Spleen (tissue), 11 donors: Measurements from ENCODE around the gene ZNF3. TPM values are rescaled to one million over a fixed set of nuclear protein-coding genes. Genes with fewer than 3 reads are reported as not detected.

Experiments used
- DNase-seq: peaks from one replicate; pipeline ENCODE4 v3.0.0-alpha.2; 2020
- H3K27ac ChIP-seq, 8 donors: fragments of 200-600 bp; sonication (generic) in 7 of 8; 1 replicate in 4 of 8; 2 replicates in 4 of 8; pipeline versions ENCODE4 v1.5.0 to v1.8.0; 2016 to 2021; ENCODE audit warnings: inconsistent platforms in 4 of 8, mild to moderate bottlenecking in 4 of 8, moderate library complexity in 1 of 8
- H3K27me3 ChIP-seq, 7 donors: fragments of 200-600 bp; sonication (generic) in 6 of 7; replicated peaks in 1 of 7; 1 replicate in 4 of 7; 2 replicates in 3 of 7; pipeline versions ENCODE4 v1.5.0 to v1.8.0; 2016 to 2021; ENCODE audit warnings: inconsistent platforms in 3 of 7, mild to moderate bottlenecking in 1 of 7
- H3K36me3 ChIP-seq, 6 donors: fragments of 200-600 bp; sonication (generic) in 5 of 6; 1 replicate in 4 of 6; 2 replicates in 2 of 6; pipeline versions ENCODE4 v1.5.0 to v1.8.0; 2016 to 2021; ENCODE audit warnings: inconsistent platforms in 2 of 6
- H3K4me1 ChIP-seq, 6 donors: fragments of 200-600 bp; sonication (generic) in 5 of 6; 1 replicate in 3 of 6; 2 replicates in 3 of 6; pipeline versions ENCODE4 v1.5.0 to v1.8.0; 2016 to 2021; ENCODE audit warnings: inconsistent platforms in 3 of 6
- H3K4me3 ChIP-seq, 8 donors: fragments of 200-600 bp; sonication (generic) in 7 of 8; 1 replicate in 4 of 8; 2 replicates in 4 of 8; pipeline versions ENCODE4 v1.5.0 to v1.8.0; 2016 to 2021; ENCODE audit warnings: inconsistent platforms in 4 of 8, mild to moderate bottlenecking in 4 of 8, moderate library complexity in 2 of 8
- H3K9me3 ChIP-seq, 8 donors: fragments of 200-600 bp; sonication (generic) in 7 of 8; 1 replicate in 4 of 8; 2 replicates in 4 of 8; pipeline versions ENCODE4 v1.5.0 to v1.8.0; 2016 to 2021; ENCODE audit warnings: inconsistent platforms in 4 of 8
- CTCF ChIP-seq, 11 experiments: fragments of 200-600 bp in 7 of 11; fragments of 450-650 bp in 4 of 11; sonication (generic) in 4 of 11; IDR thresholded peaks in 8 of 11; conservative IDR thresholded peaks in 3 of 11; 1 replicate in 7 of 11; 2 replicates in 4 of 11; pipeline versions ENCODE4 v1.4.0 to v1.8.0; 2016 to 2021; ENCODE audit warnings: antibody characterized with exemption in 11 of 11, inconsistent platforms in 4 of 11, mild to moderate bottlenecking in 1 of 11
- POLR2A ChIP-seq, 3 donors: fragments of 450-650 bp; IDR thresholded peaks; one replicate each; pipeline ENCODE4 v1.5.1; 2017; ENCODE audit warnings: antibody characterized with exemption in 3 of 3, mild to moderate bottlenecking in 1 of 3
- POLR2AphosphoS5 ChIP-seq, 3 donors: sonication (generic); formaldehyde crosslinking; IDR thresholded peaks; one replicate each; pipeline ENCODE4 v1.5.1; 2017; ENCODE audit warnings: antibody characterized with exemption in 3 of 3
- WGBS, 5 donors: extraction: QIAGEN DNeasy Blood & Tissue Kit in 3 of 5; methylation state at CpG; one replicate each; pipeline versions ENCODE4 v1.1.5 to v1.1.7; 2013 to 2018; 5-methylcytosine and 5-hydroxymethylcytosine counted together
- intact Hi-C: fragments of 100-400 bp; cut with DNase I; formaldehyde crosslinking; loops from one replicate; pipeline ENCODE4 v1.15.0; 2023; ENCODE audit warnings: low total_unique reads
- polyA plus RNA-seq, 3 donors: library from polyadenylated mRNA; stranded (reverse); fragments of 200-250 nt; gene quantifications; one replicate each; pipeline ENCODE4 v1.2.1, GENCODE V29; 2013
- total RNA-seq, 7 donors: library from RNA; depleted of rRNA in 3 of 7; stranded (reverse); fragments of >200 nt in 3 of 7; fragmentation: NEBNext Ultra II Directional in 4 of 7; extraction: Animal tissue kit (Norgen Biotek cat#: 25700) in 4 of 7; gene quantifications; one replicate each; pipeline versions ENCODE4 v1.1.0 to v1.2.1, GENCODE V29; 2016 to 2021
- donor health status: healthy with polysubstance abuse.
- donor health status: DM: no; HTN: no; CAD: no; lungs with moderate emphysema.
- donor health status: DM: no; HTN: no; CAD: no.
- donor health status: Bipolar disorder and iron deficiency.
- donor health status: healthy.
- donor health status: DM: no; HTN: no; CAD: no.
- donor health status: DM: yes; HTN: yes; CAD: no.

Gene ZNF3
- total and polyA plus RNA-seq, 10 donors: 11.0 to 34.0 (median 27.9) TPM

GRCh38 chr7:100099452-100099851 is 17.9 kb upstream of the ZNF3 start:
- Histone ChIP-seq H3K9me3 (no peaks in the 10 kb centered on the region), H3K27me3 (no peaks in the 10 kb centered on the region), H3K36me3 (peaks cover 7 to 69% (median 50%) of the 10 kb centered on the region in 6 donors), H3K27ac (peak overlapping the region in 6 of 8 donors; percentile 89 to 97 (median 94)), H3K4me1 (peaks cover 13 to 38% (median 32%) of the 10 kb centered on the region in 6 donors), H3K4me3 (peak overlapping the region; percentile 58 to 99 (median 90))
- no peak for DNase-seq
- WGBS, 5 donors: 63 to 83% (median 77%) methylated on average over 12 of the region's 12 CpGs
- intact Hi-C loops: no loop called here
- no peak for TF ChIP-seq POLR2A (IDR thresholded peaks at IDR 0.05)
- no peak for TF ChIP-seq CTCF (IDR thresholded peaks at IDR 0.05 in 8 of 11, conservative IDR thresholded peaks at IDR 0.05 in 3 of 11)

- WGBS, 5 donors: 85 to 89% (median 87%) methylated on average over 10 of the region's 10 CpGs
- Histone ChIP-seq H3K4me1 (peaks cover 13 to 41% (median 32%) of the 10 kb centered on the region in 6 donors), H3K36me3 (peaks cover 7 to 69% (median 55%) of the 10 kb centered on the region in 6 donors), H3K27me3 (no peaks in the 10 kb centered on the region), H3K4me3 (no peak overlapping the region), H3K9me3 (no peaks in the 10 kb centered on the region), H3K27ac (peak overlapping the region in 3 of 8 donors; percentile 13 to 96 (median 92))
- DNase-seq: no peak
- intact Hi-C loops: no loop called here
- no peak for TF ChIP-seq POLR2A (IDR thresholded peaks at IDR 0.05)
- no peak for TF ChIP-seq POLR2AphosphoS5 (IDR thresholded peaks at IDR 0.05)
- no peak for TF ChIP-seq CTCF (IDR thresholded peaks at IDR 0.05 in 8 of 11, conservative IDR thresholded peaks at IDR 0.05 in 3 of 11)
Measured at GRCh38 chr7:100098913-100099312, 17.4 kb upstream of the ZNF3 start.

GRCh38 chr7:100095704-100096103 is 14.2 kb upstream of the ZNF3 start:
- 88 to 96% (median 95%) methylated on average over 17 of the region's 17 CpGs for WGBS, 5 donors
- intact Hi-C loops: no loop called here

GRCh38 chr7:100095289-100095688 is 13.8 kb upstream of the ZNF3 start:
- peaks cover 10 to 95% (median 91%) of the 10 kb centered on the region in 6 donors for H3K36me3 ChIP-seq
- DNase-seq: no peak
- TF ChIP-seq POLR2AphosphoS5 (IDR thresholded peaks at IDR 0.05) (no peak), POLR2A (IDR thresholded peaks at IDR 0.05) (no peak), CTCF (IDR thresholded peaks at IDR 0.05 in 8 of 11, conservative IDR thresholded peaks at IDR 0.05 in 3 of 11) (no peak)

More at GRCh38 chr7:100095704-100096103, 14.2 kb upstream of the ZNF3 start:
- Histone ChIP-seq H3K9me3 (no peaks in the 10 kb centered on the region), H3K36me3 (peaks cover 10 to 91% (median 87%) of the 10 kb centered on the region in 6 donors), H3K27me3 (no peaks in the 10 kb centered on the region), H3K4me1 (peaks cover 13 to 59% (median 19%) of the 10 kb centered on the region in 6 donors), H3K27ac (no peak overlapping the region), H3K4me3 (no peak overlapping the region)
- TF ChIP-seq POLR2A (IDR thresholded peaks at IDR 0.05) (no peak), POLR2AphosphoS5 (IDR thresholded peaks at IDR 0.05) (peak in 1 of 3 donors; percentile 20)
- no peak for DNase-seq

More at GRCh38 chr7:100095289-100095688, 13.8 kb upstream of the ZNF3 start:
- Histone ChIP-seq H3K9me3 (no peaks in the 10 kb centered on the region), H3K27ac (no peak overlapping the region), H3K27me3 (no peaks in the 10 kb centered on the region), H3K4me1 (peaks cover 13 to 63% (median 21%) of the 10 kb centered on the region in 6 donors), H3K4me3 (no peak overlapping the region)
- intact Hi-C loops: no loop called here
- 72 to 91% (median 89%) methylated on average over 9 of the region's 9 CpGs for WGBS, 5 donors
